ENCODE results near the gene SEPTIN7.

The SEPTIN7 gene

GRCh38 chr7:35787925-35788324 is 12.9 kb upstream of the SEPTIN7 start:
- no peaks in the 10 kb centered on the region for H3K36me3 ChIP-seq (ENCODE audit: control insufficient read depth in 4 of 4, insufficient read depth in 4 of 4, low read length in 3 of 4)
- H3K4me3 ChIP-seq (ENCODE audit: control insufficient read depth in 1 of 7, extremely low read depth in 1 of 7, insufficient read depth in 4 of 7, low read depth in 2 of 7, low read length in 6 of 7), result no peak overlapping the region
- WGBS (ENCODE audit: insufficient coverage), result no CpG with 5 or more reads among the region's 2 CpGs
- H3K27me3 ChIP-seq (replicated peaks in 2 of 5; ENCODE audit: control insufficient read depth in 4 of 5, insufficient read depth in 5 of 5, low read length in 4 of 5), result no peaks in the 10 kb centered on the region
- H3K27ac ChIP-seq (ENCODE audit: insufficient read depth in 1 of 2, low read depth in 1 of 2, low read length in 2 of 2, poor library complexity in 1 of 2, severe bottlenecking in 2 of 2), result no peak overlapping the region
- no peaks in the 10 kb centered on the region for H3K9me3 ChIP-seq (ENCODE audit: control extremely low read depth in 1 of 5, control insufficient read depth in 4 of 5, insufficient read depth in 2 of 5, low read depth in 1 of 5, low read length in 4 of 5)
- no peak for DNase-seq
- CTCF ChIA-PET, result no interaction called here
- H3K4me1 ChIP-seq (ENCODE audit: control extremely low read depth in 1 of 4, control insufficient read depth in 4 of 4, insufficient read depth in 4 of 4, low read length in 3 of 4), result no peaks in the 10 kb centered on the region
- POLR2A ChIA-PET, result no interaction called here

DNA sequence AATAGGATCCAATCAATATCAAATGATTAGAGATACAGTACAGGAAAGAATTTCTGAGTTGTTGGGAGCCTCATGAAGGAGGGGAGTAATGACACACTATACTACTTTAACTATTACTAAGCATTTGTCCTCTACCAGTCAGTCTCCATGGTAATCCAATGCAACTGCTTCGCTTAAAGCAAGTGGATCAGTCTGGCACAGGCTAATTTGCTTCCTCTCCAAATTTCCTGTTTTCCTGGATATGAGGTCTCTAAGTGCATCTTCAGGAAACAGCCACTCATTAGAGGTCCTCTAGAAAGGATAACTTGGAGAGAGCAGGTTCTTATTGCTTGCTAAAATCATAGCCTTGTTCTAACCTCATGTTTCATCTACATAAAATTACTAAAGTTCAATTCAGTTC is 8.4 kb upstream of the SEPTIN7 start:
- Histone ChIP-seq H3K27me3 (replicated peaks in 2 of 5; ENCODE audit: control insufficient read depth in 4 of 5, insufficient read depth in 5 of 5, low read length in 4 of 5) (no peaks in the 10 kb centered on the region), H3K9me3 (ENCODE audit: control extremely low read depth in 1 of 5, control insufficient read depth in 4 of 5, insufficient read depth in 2 of 5, low read depth in 1 of 5, low read length in 4 of 5) (no peaks in the 10 kb centered on the region), H3K4me3 (ENCODE audit: control insufficient read depth in 1 of 7, extremely low read depth in 1 of 7, insufficient read depth in 4 of 7, low read depth in 2 of 7, low read length in 6 of 7) (no peak overlapping the region), H3K4me1 (ENCODE audit: control extremely low read depth in 1 of 4, control insufficient read depth in 4 of 4, insufficient read depth in 4 of 4, low read length in 3 of 4) (no peaks in the 10 kb centered on the region), H3K27ac (ENCODE audit: insufficient read depth in 1 of 2, low read depth in 1 of 2, low read length in 2 of 2, poor library complexity in 1 of 2, severe bottlenecking in 2 of 2) (no peak overlapping the region), H3K36me3 (ENCODE audit: control insufficient read depth in 4 of 4, insufficient read depth in 4 of 4, low read length in 3 of 4) (no peaks in the 10 kb centered on the region)
- ChIA-PET POLR2A (no interaction called here), CTCF (no interaction called here)
- 100% methylated on average over 1 of the region's 1 CpG for WGBS (ENCODE audit: insufficient coverage)
- no peak for DNase-seq

GRCh38 chr7:35792873-35793489 is 7.9 kb upstream of the SEPTIN7 start:
- H3K27ac ChIP-seq (ENCODE audit: insufficient read depth in 1 of 2, low read depth in 1 of 2, low read length in 2 of 2, poor library complexity in 1 of 2, severe bottlenecking in 2 of 2), result no peak overlapping the region
- POLR2A ChIA-PET, result no interaction called here
- WGBS (ENCODE audit: insufficient coverage), result 70% methylated on average over 3 of the region's 4 CpGs
- H3K36me3 ChIP-seq (ENCODE audit: control insufficient read depth in 4 of 4, insufficient read depth in 4 of 4, low read length in 3 of 4), result no peaks in the 10 kb centered on the region
- no peak overlapping the region for H3K4me3 ChIP-seq (ENCODE audit: control insufficient read depth in 1 of 7, extremely low read depth in 1 of 7, insufficient read depth in 4 of 7, low read depth in 2 of 7, low read length in 6 of 7)
- H3K27me3 ChIP-seq (replicated peaks in 2 of 5; ENCODE audit: control insufficient read depth in 4 of 5, insufficient read depth in 5 of 5, low read length in 4 of 5), result no peaks in the 10 kb centered on the region
- no peak for DNase-seq
- H3K9me3 ChIP-seq (ENCODE audit: control extremely low read depth in 1 of 5, control insufficient read depth in 4 of 5, insufficient read depth in 2 of 5, low read depth in 1 of 5, low read length in 4 of 5), result no peaks in the 10 kb centered on the region
- H3K4me1 ChIP-seq (ENCODE audit: control extremely low read depth in 1 of 4, control insufficient read depth in 4 of 4, insufficient read depth in 4 of 4, low read length in 3 of 4), result no peaks in the 10 kb centered on the region
- CTCF ChIA-PET, result no interaction called here

DNA sequence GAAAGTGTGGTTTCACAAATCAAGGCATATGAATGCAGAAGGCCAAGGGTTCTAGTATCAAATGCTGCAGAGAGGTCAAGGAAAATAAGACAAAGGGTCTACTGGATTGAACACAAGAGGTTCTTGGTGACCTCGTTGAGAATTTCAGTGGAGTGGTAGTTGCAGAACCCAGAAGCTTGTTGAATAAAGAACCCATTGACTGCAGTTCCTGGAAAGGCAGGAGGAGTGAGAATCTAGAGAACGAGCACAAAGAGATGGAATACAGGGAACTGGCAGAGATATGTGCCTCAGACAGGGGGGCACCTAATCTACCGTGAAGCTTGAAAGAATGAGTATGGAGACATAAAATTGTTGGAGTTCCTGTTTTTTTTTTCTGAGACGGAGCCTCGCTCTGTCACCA is 3.5 kb upstream of the SEPTIN7 start:
- no peak overlapping the region for H3K27ac ChIP-seq (ENCODE audit: insufficient read depth in 1 of 2, low read depth in 1 of 2, low read length in 2 of 2, poor library complexity in 1 of 2, severe bottlenecking in 2 of 2)
- no peaks in the 10 kb centered on the region for H3K9me3 ChIP-seq (ENCODE audit: control extremely low read depth in 1 of 5, control insufficient read depth in 4 of 5, insufficient read depth in 2 of 5, low read depth in 1 of 5, low read length in 4 of 5)
- CTCF ChIA-PET, result interaction anchor here (0.6 kb wide), 1 partner anchor 41 kb away, joined by 4 read pairs; no protein-coding TSS in a partner anchor
- no peaks in the 10 kb centered on the region for H3K36me3 ChIP-seq (ENCODE audit: control insufficient read depth in 4 of 4, insufficient read depth in 4 of 4, low read length in 3 of 4)
- DNase-seq, result no peak
- H3K4me3 ChIP-seq (ENCODE audit: control insufficient read depth in 1 of 7, extremely low read depth in 1 of 7, insufficient read depth in 4 of 7, low read depth in 2 of 7, low read length in 6 of 7), result no peak overlapping the region
- peaks cover 0 to 17% (median 10%) of the 10 kb centered on the region in 4 experiments for H3K4me1 ChIP-seq (ENCODE audit: control extremely low read depth in 1 of 4, control insufficient read depth in 4 of 4, insufficient read depth in 4 of 4, low read length in 3 of 4)
- 95% methylated on average over 5 of the region's 5 CpGs for WGBS (ENCODE audit: insufficient coverage)
- POLR2A ChIA-PET, result no interaction called here
- H3K27me3 ChIP-seq (replicated peaks in 2 of 5; ENCODE audit: control insufficient read depth in 4 of 5, insufficient read depth in 5 of 5, low read length in 4 of 5), result no peaks in the 10 kb centered on the region

DNA sequence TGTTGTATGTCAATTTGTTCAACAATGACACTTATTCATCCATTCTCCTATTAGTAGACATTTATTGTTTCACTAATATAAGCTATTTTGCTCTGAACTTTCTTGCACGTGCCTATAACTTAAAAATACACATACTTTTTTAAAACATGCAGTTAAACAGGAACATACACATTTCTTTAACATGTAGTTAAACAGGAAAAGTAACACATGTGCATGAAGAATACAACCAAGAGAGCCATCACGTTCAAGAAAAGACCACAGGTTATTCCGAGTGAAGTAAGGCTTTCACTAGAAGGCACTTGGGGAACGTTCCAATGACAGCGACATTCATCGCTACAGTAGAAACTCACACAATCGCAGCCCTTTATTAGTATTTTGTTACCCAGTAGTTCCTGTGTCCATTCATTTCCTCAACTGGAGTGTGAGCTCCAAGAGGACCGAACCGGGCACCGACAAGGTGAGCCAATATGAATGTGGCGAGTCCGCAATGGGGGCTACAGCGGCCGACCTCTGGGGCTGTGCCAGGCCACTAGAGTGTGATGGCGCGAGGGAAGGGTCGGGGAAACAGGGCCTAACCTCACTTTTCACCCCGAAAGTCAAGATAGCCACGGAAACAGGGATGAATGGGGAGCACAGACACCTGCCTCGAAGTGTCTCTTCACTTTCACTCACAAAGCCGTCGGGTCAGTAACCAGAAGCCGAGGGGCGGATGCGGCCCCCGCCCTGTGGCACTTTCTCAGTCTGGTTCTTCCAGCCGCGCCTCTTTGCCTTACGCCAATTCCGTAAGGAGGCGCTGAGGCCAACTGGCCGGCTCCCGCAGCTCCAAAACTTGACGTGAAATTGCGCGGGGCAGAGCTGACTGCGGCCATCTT is 775 bp upstream of the SEPTIN7 start:
- WGBS (ENCODE audit: insufficient coverage), result 0% methylated on average over 33 of the region's 37 CpGs
- H3K4me1 ChIP-seq (ENCODE audit: control extremely low read depth in 1 of 4, control insufficient read depth in 4 of 4, insufficient read depth in 4 of 4, low read length in 3 of 4), result peaks cover 2 to 42% (median 23%) of the 10 kb centered on the region in 4 experiments
- POLR2A ChIA-PET, result interaction anchor here (0.9 to 1.4 kb wide), 8 partner anchors 9 to 106 kb away, joined by 3 to 12 read pairs (median 4); partner anchors contain the start of gene HERPUD2

GRCh38 chr7:35801392-35802101 is 690 bp downstream of the SEPTIN7 start:
- no peaks in the 10 kb centered on the region for H3K27me3 ChIP-seq (replicated peaks in 2 of 5; ENCODE audit: control insufficient read depth in 4 of 5, insufficient read depth in 5 of 5, low read length in 4 of 5)
- WGBS (ENCODE audit: insufficient coverage), result 0% methylated on average over 50 of the region's 70 CpGs
- peak overlapping the region; percentile 98 to 99 for H3K27ac ChIP-seq (ENCODE audit: insufficient read depth in 1 of 2, low read depth in 1 of 2, low read length in 2 of 2, poor library complexity in 1 of 2, severe bottlenecking in 2 of 2)
- ChIA-PET CTCF (interaction anchor here (0.8 to 5.3 kb wide), 7 partner anchors 12 to 103 kb away, joined by 3 to 17 read pairs (median 4); no protein-coding TSS in a partner anchor), POLR2A (interaction anchor here (0.6 to 1.4 kb wide), 7 partner anchors 16 to 107 kb away, joined by 3 to 12 read pairs (median 3); partner anchors contain the start of gene HERPUD2)
- H3K4me1 ChIP-seq (ENCODE audit: control extremely low read depth in 1 of 4, control insufficient read depth in 4 of 4, insufficient read depth in 4 of 4, low read length in 3 of 4), result peaks cover 2 to 42% (median 23%) of the 10 kb centered on the region in 4 experiments
- DNase-seq, result peak; percentile 88 to 97 (median 93)
- H3K9me3 ChIP-seq (ENCODE audit: control extremely low read depth in 1 of 5, control insufficient read depth in 4 of 5, insufficient read depth in 2 of 5, low read depth in 1 of 5, low read length in 4 of 5), result no peaks in the 10 kb centered on the region
- H3K4me3 ChIP-seq (ENCODE audit: control insufficient read depth in 1 of 7, extremely low read depth in 1 of 7, insufficient read depth in 4 of 7, low read depth in 2 of 7, low read length in 6 of 7), result peak overlapping the region; percentile 75 to 95 (median 91)
- peaks cover 0 to 5% (median 0%) of the 10 kb centered on the region in 4 experiments for H3K36me3 ChIP-seq (ENCODE audit: control insufficient read depth in 4 of 4, insufficient read depth in 4 of 4, low read length in 3 of 4)

More for the DNA sequence above, 775 bp upstream of the SEPTIN7 start:
- no peaks in the 10 kb centered on the region for H3K9me3 ChIP-seq (ENCODE audit: control extremely low read depth in 1 of 5, control insufficient read depth in 4 of 5, insufficient read depth in 2 of 5, low read depth in 1 of 5, low read length in 4 of 5)
- DNase-seq, result peak; percentile 95 to 97 (median 97)
- CTCF ChIA-PET, result interaction anchor here (1.3 to 5.3 kb wide), 5 partner anchors 13 to 97 kb away, joined by 3 to 17 read pairs (median 4); no protein-coding TSS in a partner anchor
- H3K27ac ChIP-seq (ENCODE audit: insufficient read depth in 1 of 2, low read depth in 1 of 2, low read length in 2 of 2, poor library complexity in 1 of 2, severe bottlenecking in 2 of 2), result peak overlapping the region; percentile 98 to 99
- no peaks in the 10 kb centered on the region for H3K27me3 ChIP-seq (replicated peaks in 2 of 5; ENCODE audit: control insufficient read depth in 4 of 5, insufficient read depth in 5 of 5, low read length in 4 of 5)
- H3K4me3 ChIP-seq (ENCODE audit: control insufficient read depth in 1 of 7, extremely low read depth in 1 of 7, insufficient read depth in 4 of 7, low read depth in 2 of 7, low read length in 6 of 7), result peak overlapping the region; percentile 75 to 95 (median 91)
- H3K36me3 ChIP-seq (ENCODE audit: control insufficient read depth in 4 of 4, insufficient read depth in 4 of 4, low read length in 3 of 4), result peaks cover 0 to 2% (median 0%) of the 10 kb centered on the region in 4 experiments
